Measurements from ENCODE around the gene SGMS1.

DNA sequence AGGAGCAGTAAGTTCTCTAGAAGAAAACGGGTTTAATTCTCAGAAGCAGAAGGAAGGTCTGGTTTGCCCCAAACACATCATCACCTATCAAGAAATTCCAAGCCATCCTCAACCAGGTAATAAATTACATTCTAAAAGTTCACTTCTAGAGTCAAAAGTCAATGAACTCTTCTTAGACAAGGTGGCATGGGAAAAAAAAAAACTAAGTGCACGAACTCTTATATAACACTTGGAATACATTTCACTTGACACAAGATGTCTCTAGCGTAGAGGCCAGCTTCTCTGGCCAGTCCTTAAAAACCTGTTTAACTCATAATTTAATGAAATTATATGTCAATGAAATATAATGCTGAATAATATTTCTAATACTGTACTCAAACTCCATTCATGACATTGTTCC, 200.3 kb downstream of the SGMS1 start:
- TF ChIP-seq, protein P1, sequence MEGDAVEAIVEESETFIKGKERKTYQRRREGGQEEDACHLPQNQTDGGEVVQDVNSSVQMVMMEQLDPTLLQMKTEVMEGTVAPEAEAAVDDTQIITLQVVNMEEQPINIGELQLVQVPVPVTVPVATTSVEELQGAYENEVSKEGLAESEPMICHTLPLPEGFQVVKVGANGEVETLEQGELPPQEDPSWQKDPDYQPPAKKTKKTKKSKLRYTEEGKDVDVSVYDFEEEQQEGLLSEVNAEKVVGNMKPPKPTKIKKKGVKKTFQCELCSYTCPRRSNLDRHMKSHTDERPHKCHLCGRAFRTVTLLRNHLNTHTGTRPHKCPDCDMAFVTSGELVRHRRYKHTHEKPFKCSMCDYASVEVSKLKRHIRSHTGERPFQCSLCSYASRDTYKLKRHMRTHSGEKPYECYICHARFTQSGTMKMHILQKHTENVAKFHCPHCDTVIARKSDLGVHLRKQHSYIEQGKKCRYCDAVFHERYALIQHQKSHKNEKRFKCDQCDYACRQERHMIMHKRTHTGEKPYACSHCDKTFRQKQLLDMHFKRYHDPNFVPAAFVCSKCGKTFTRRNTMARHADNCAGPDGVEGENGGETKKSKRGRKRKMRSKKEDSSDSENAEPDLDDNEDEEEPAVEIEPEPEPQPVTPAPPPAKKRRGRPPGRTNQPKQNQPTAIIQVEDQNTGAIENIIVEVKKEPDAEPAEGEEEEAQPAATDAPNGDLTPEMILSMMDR (IDR thresholded peaks at IDR 0.05), result no peak
- TF ChIP-seq POLR2AphosphoS5 (IDR thresholded peaks at IDR 0.05; ENCODE audit: insufficient read depth in 1 of 2, low read depth in 1 of 2) (no peak), POLR2A (IDR thresholded peaks at IDR 0.05) (no peak)

Data from vagina (tissue), 2 donors.